Activated CD4-positive, alpha-beta T cell treated with anti-CD3 and anti-CD28 coated beads, Interleukin-2, amount 50 U/mL, for 24 hours (primary cell): ENCODE results near the gene EEF1AKMT4.

ENCODE experiments used
- DNase-seq, 2 donors: peaks; one replicate each; pipeline ENCODE4 v3.0.0-alpha.2; 2020; ENCODE audit warnings: low read depth in 1 of 2, low spot score in 1 of 2

EEF1AKMT4 gene

DNA sequence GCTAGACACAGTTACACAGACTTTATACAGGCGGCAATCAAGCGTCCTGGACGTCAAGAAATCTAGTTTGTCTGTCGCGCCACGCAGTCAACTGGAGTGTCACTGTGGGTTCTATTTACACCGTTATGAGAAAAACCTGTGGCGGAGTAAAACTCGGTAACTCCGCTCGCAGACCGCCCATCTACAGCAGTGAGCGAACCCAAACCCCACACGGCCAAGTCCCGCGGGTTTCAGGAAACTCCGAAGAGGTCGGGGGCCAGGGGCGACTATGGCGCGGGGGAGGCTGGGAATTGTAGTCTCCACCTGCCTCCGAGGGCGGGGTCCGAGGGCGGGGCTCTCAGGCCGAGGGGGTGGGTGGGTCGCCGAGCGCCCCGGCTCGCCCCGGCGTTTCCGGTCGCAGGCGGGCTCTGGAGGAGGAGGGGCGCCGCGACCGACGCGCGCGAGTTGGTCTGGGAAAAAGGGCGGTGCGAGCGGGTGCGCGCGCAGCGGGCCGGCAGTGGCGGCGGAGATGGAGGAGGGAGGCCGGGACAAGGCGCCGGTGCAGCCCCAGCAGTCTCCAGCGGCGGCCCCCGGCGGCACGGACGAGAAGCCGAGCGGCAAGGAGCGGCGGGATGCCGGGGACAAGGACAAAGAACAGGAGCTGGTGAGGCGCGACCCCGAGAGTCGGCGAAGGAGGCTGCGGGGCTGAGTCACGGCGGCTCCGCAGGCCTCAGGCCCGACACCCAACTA is 49.5 kb downstream of the EEF1AKMT4 start, which contains the start of gene PSMD2:
TSS of gene PSMD2 (plus strand) at position 483 of the 729 bp plus-strand sequence. CDS start at position 509, 26 bp downstream.
- DNase-seq: peak; percentile 95 to 98

DNA sequence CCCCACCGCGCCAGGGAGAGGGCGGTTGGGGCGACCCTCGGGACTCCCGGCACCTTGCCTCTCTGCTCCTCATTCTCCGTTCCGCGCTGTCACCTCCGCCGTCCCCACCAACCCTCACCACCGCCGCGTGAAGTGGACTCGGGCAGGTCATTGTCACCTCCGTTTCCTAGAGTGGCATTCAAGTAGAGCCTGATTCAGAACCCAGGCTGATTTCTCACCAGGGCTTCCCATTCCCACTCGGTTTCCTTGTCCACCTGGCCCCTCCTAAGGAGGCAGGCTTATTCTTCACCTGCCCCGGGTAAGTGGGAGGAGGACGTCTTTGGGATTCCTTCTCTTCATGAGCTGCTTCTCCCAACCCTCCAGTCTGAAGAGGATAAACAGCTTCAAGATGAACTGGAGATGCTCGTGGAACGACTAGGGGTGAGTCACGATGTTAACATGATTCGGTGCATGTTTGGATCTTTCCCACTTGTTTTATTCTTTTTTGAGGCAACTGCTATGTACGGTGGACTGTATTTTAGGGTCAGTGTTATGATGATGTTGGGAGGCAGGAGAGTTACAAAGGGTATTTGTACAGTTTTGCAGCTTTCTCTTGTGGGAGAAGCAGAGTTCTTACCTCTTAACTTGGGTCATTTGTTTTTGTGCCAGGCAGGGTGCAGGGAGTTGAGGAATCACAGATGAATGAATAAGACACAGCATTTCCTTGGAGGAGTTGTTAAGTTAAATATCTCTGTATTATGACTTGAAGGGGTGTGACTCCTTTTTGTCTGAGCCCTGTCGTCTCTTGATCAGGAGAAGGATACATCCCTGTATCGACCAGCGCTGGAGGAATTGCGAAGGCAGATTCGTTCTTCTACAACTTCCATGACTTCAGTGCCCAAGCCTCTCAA is 50.3 kb downstream of the EEF1AKMT4 start:
- DNase-seq: no peak

DNA sequence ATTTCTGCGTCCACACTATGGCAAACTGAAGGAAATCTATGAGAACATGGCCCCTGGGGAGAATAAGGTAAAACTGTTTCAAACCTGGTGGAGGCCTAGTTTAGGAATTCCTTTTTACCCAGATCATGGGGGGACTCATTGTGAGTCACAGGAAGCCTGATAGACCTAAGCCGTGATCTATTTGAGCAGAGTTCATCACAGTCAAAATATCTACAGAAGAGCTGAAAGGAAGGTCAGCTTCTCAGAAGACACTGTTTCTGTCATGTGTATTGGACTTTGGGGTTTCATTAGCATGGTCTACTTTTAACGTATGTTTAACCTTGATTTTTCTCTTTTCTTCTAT is 50.9 kb downstream of the EEF1AKMT4 start:
- no peak for DNase-seq

DNA sequence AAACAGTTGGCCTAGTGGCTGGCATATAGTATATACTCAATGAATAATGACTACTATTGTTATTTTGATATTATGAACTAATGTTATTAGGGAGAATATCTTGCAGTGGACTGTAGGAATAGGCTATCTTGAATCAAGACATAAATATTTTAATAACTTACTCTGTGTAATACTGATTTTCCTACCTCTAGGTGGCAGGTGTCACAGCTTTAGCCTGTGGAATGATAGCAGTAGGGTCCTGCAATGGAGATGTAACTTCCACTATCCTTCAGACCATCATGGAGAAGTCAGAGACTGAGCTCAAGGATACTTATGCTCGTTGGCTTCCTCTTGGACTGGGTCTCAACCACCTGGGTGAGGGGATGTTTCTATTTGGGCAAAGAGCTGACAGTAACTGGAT is 56.1 kb downstream of the EEF1AKMT4 start:
- DNase-seq: no peak

DNA sequence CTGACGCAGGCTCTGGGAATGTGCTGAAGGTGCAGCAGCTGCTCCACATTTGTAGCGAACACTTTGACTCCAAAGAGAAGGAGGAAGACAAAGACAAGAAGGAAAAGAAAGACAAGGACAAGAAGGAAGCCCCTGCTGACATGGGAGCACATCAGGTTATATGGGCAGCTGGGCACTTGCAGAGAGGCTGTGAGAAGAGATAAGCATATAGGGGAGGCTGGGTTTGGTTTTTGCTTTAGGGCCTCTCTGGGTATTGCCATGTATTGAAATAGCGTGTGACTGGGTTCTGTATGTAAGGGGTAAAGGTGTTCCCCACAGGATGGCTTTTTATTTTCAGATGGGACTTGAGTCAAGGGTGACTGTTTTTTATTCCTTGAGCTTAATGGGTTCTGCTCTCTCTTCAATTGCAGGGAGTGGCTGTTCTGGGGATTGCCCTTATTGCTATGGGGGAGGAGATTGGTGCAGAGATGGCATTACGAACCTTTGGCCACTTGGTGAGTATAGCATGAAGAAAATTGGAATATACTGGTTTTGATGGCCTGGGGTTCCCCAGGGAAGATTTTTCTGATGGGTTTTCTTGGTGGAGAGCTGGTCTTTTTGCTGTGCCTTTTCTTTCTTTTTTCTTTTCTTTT is 57.0 kb downstream of the EEF1AKMT4 start:
- DNase-seq: no peak

DNA sequence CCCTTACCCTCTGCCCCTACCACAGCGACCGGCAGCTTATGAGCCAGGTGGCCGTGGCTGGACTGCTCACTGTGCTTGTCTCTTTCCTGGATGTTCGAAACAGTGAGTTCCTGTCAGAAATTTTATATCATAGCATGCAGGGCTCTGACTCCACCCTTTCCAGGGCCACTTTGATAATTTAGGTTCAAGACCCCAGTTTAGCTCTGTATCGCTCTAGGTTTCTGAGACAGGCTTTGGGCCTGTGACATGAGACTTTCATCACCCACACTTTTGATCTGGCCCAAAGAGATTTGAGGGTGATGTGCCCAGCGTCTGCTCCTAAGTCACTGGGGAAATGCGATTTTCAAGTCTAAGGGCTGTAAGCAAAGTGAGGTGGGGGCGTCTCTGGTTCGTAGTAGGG is 58.4 kb downstream of the EEF1AKMT4 start:
- no peak for DNase-seq
